HCT116 (cell line): ENCODE measurements around the gene SLC25A10.

Experiments
- CEBPB ChIP-seq: IDR thresholded peaks from 2 replicates; pipeline ENCODE4 v1.6.1; 2012; ENCODE audit warnings: low read depth
- EZH2 ChIP-seq: fragments of 200-600 bp; sonication (generic); IDR thresholded peaks from 2 replicates; pipeline ENCODE4 v1.6.1; 2017; ENCODE audit warnings: antibody characterized with exemption, mixed run types
- POLR2A ChIP-seq: IDR thresholded peaks from 2 replicates; pipeline ENCODE4 v1.7.0; 2011; ENCODE audit warnings: borderline replicate concordance; ENCODE audit not compliant: insufficient read depth, insufficient read length; ENCODE audit errors: extremely low read depth
- POLR2AphosphoS5 ChIP-seq: IDR thresholded peaks from 2 replicates; pipeline ENCODE4 v1.6.1; 2011; ENCODE audit warnings: mild to moderate bottlenecking, low read depth, low read length, moderate library complexity
- SP1 ChIP-seq: IDR thresholded peaks from 2 replicates; pipeline ENCODE4 v1.6.1; 2012; ENCODE audit warnings: low read depth
- SRF ChIP-seq: IDR thresholded peaks from 2 replicates; pipeline ENCODE4 v1.6.1; 2012; ENCODE audit warnings: low read depth
- YY1 ChIP-seq: IDR thresholded peaks from 2 replicates; pipeline ENCODE4 v1.6.1; 2011; ENCODE audit warnings: low read length, low read depth, moderate library complexity, mild to moderate bottlenecking; ENCODE audit not compliant: insufficient replicate concordance; ENCODE audit errors: extremely low read depth
- TF ChIP-seq, protein P1 (sequence below), 3 experiments: fragments of 200-600 bp in 1 of 3; sonication (generic) in 1 of 3; IDR thresholded peaks in 2 of 3; conservative IDR thresholded peaks in 1 of 3; 2 replicates each; pipeline ENCODE4 v1.5.1; 2012 to 2017; ENCODE audit warnings: low read depth in 2 of 3, low read length in 2 of 3, antibody characterized with exemption in 1 of 3, borderline replicate concordance in 1 of 3, control low read depth in 1 of 3, mild to moderate bottlenecking in 1 of 3, mixed read lengths in 1 of 3, mixed run types in 1 of 3, moderate library complexity in 1 of 3; ENCODE audit not compliant: insufficient read depth in 1 of 3
- TF ChIP-seq, protein P2 (sequence below): IDR thresholded peaks from 2 replicates; pipeline ENCODE4 v1.6.1; 2012; ENCODE audit warnings: low read depth

GRCh38 chr17:81672954-81673353, 39.1 kb upstream of the SLC25A10 start:
- TF ChIP-seq, protein P1, sequence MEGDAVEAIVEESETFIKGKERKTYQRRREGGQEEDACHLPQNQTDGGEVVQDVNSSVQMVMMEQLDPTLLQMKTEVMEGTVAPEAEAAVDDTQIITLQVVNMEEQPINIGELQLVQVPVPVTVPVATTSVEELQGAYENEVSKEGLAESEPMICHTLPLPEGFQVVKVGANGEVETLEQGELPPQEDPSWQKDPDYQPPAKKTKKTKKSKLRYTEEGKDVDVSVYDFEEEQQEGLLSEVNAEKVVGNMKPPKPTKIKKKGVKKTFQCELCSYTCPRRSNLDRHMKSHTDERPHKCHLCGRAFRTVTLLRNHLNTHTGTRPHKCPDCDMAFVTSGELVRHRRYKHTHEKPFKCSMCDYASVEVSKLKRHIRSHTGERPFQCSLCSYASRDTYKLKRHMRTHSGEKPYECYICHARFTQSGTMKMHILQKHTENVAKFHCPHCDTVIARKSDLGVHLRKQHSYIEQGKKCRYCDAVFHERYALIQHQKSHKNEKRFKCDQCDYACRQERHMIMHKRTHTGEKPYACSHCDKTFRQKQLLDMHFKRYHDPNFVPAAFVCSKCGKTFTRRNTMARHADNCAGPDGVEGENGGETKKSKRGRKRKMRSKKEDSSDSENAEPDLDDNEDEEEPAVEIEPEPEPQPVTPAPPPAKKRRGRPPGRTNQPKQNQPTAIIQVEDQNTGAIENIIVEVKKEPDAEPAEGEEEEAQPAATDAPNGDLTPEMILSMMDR (IDR thresholded peaks at IDR 0.05 in 2 of 3, conservative IDR thresholded peaks at IDR 0.05 in 1 of 3; ENCODE audit: borderline replicate concordance in 1 of 3, insufficient read depth in 1 of 3, low read depth in 2 of 3, low read length in 2 of 3): no peak
- TF ChIP-seq POLR2A (no peak), CEBPB (no peak), SRF (no peak), SP1 (no peak), YY1 (no peak), EZH2 (no peak), POLR2AphosphoS5 (no peak)
- TF ChIP-seq, protein P2, sequence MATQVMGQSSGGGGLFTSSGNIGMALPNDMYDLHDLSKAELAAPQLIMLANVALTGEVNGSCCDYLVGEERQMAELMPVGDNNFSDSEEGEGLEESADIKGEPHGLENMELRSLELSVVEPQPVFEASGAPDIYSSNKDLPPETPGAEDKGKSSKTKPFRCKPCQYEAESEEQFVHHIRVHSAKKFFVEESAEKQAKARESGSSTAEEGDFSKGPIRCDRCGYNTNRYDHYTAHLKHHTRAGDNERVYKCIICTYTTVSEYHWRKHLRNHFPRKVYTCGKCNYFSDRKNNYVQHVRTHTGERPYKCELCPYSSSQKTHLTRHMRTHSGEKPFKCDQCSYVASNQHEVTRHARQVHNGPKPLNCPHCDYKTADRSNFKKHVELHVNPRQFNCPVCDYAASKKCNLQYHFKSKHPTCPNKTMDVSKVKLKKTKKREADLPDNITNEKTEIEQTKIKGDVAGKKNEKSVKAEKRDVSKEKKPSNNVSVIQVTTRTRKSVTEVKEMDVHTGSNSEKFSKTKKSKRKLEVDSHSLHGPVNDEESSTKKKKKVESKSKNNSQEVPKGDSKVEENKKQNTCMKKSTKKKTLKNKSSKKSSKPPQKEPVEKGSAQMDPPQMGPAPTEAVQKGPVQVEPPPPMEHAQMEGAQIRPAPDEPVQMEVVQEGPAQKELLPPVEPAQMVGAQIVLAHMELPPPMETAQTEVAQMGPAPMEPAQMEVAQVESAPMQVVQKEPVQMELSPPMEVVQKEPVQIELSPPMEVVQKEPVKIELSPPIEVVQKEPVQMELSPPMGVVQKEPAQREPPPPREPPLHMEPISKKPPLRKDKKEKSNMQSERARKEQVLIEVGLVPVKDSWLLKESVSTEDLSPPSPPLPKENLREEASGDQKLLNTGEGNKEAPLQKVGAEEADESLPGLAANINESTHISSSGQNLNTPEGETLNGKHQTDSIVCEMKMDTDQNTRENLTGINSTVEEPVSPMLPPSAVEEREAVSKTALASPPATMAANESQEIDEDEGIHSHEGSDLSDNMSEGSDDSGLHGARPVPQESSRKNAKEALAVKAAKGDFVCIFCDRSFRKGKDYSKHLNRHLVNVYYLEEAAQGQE: no peak
